ENCODE data around the gene SCAF11.

Gene SCAF11

GRCh38 chr12:45883187-45883586 is 107.2 kb downstream of the SCAF11 start:
- Histone ChIP-seq H3K4me2 (ENCODE audit: low read depth, low read length, poor library complexity, severe bottlenecking) (no peak overlapping the region), H4K20me1 (ENCODE audit: low read depth, low read length) (no peaks in the 10 kb centered on the region), H3F3A (ENCODE audit: insufficient read depth) (no peaks in the 10 kb centered on the region), H3K36me3 (ENCODE audit: low read length) (peaks cover 18% of the 10 kb centered on the region), H3K9me2 (replicated peaks; ENCODE audit: insufficient read depth, low read length) (no peaks in the 10 kb centered on the region), H3K79me2 (ENCODE audit: insufficient read depth, low read length) (no peaks in the 10 kb centered on the region), H3K4me3 (ENCODE audit: insufficient read depth, low read length, poor library complexity, severe bottlenecking) (no peak overlapping the region), H3K27ac (ENCODE audit: low read depth, low read length) (no peak overlapping the region), H3K9me3 (ENCODE audit: insufficient read depth, low read length) (no peaks in the 10 kb centered on the region), H2AFZ (ENCODE audit: low read depth, low read length, severe bottlenecking) (no peak overlapping the region), H3K27me3 (ENCODE audit: low read length) (no peaks in the 10 kb centered on the region), H3K9ac (ENCODE audit: low read length) (no peak overlapping the region)
- TF ChIP-seq EZH2phosphoT487 (conservative IDR thresholded peaks at IDR 0.05; ENCODE audit: low read length) (no peak), CTCF (IDR thresholded peaks at IDR 0.05; ENCODE audit: insufficient read depth, low read length, poor library complexity, severe bottlenecking) (no peak)

- H2AFZ ChIP-seq (ENCODE audit: low read depth, low read length, severe bottlenecking) = no peak overlapping the region
- no peak for TF ChIP-seq CTCF (IDR thresholded peaks at IDR 0.05; ENCODE audit: insufficient read depth, low read length, poor library complexity, severe bottlenecking)
- no peak for TF ChIP-seq EZH2phosphoT487 (conservative IDR thresholded peaks at IDR 0.05; ENCODE audit: low read length)
- H3K36me3 ChIP-seq (ENCODE audit: low read length) = peaks cover 23% of the 10 kb centered on the region
- no peak overlapping the region for H3K27ac ChIP-seq (ENCODE audit: low read depth, low read length)
- H3F3A ChIP-seq (ENCODE audit: insufficient read depth) = no peaks in the 10 kb centered on the region
- no peaks in the 10 kb centered on the region for H3K27me3 ChIP-seq (ENCODE audit: low read length)
- no peak overlapping the region for H3K4me2 ChIP-seq (ENCODE audit: low read depth, low read length, poor library complexity, severe bottlenecking)
- H3K9me2 ChIP-seq (replicated peaks; ENCODE audit: insufficient read depth, low read length) = no peaks in the 10 kb centered on the region
- no peaks in the 10 kb centered on the region for H3K79me2 ChIP-seq (ENCODE audit: insufficient read depth, low read length)
- no peak overlapping the region for H3K9ac ChIP-seq (ENCODE audit: low read length)
- H4K20me1 ChIP-seq (ENCODE audit: low read depth, low read length) = no peaks in the 10 kb centered on the region
- no peak overlapping the region for H3K4me3 ChIP-seq (ENCODE audit: insufficient read depth, low read length, poor library complexity, severe bottlenecking)
- no peaks in the 10 kb centered on the region for H3K9me3 ChIP-seq (ENCODE audit: insufficient read depth, low read length)
Observed at GRCh38 chr12:45880533-45880932, 109.8 kb downstream of the SCAF11 start.

GRCh38 chr12:45879363-45879895 is 110.9 kb downstream of the SCAF11 start:
- Histone ChIP-seq H3K9me3 (ENCODE audit: insufficient read depth, low read length) (no peaks in the 10 kb centered on the region), H3K36me3 (ENCODE audit: low read length) (peaks cover 13% of the 10 kb centered on the region), H3K27ac (ENCODE audit: low read depth, low read length) (no peak overlapping the region), H3K4me2 (ENCODE audit: low read depth, low read length, poor library complexity, severe bottlenecking) (no peak overlapping the region), H4K20me1 (ENCODE audit: low read depth, low read length) (no peaks in the 10 kb centered on the region), H2AFZ (ENCODE audit: low read depth, low read length, severe bottlenecking) (no peak overlapping the region), H3K9ac (ENCODE audit: low read length) (no peak overlapping the region), H3K9me2 (replicated peaks; ENCODE audit: insufficient read depth, low read length) (no peaks in the 10 kb centered on the region), H3F3A (ENCODE audit: insufficient read depth) (no peaks in the 10 kb centered on the region), H3K27me3 (ENCODE audit: low read length) (no peaks in the 10 kb centered on the region), H3K79me2 (ENCODE audit: insufficient read depth, low read length) (no peaks in the 10 kb centered on the region), H3K4me3 (ENCODE audit: insufficient read depth, low read length, poor library complexity, severe bottlenecking) (no peak overlapping the region)
- TF ChIP-seq CTCF (IDR thresholded peaks at IDR 0.05; ENCODE audit: insufficient read depth, low read length, poor library complexity, severe bottlenecking) (no peak), EZH2phosphoT487 (conservative IDR thresholded peaks at IDR 0.05; ENCODE audit: low read length) (no peak)

Data from SU-DHL-6 (cell line).